ENCODE results near the gene STARD8.

Gene STARD8

GRCh38 chrX:68696267-68696990 lies 49.0 kb downstream of the STARD8 start:
- Histone ChIP-seq H3K27me3 (ENCODE audit: insufficient read depth, poor library complexity, severe bottlenecking) (no peaks in the 10 kb centered on the region), H3K4me3 (replicated peaks; ENCODE audit: insufficient read depth, low read length) (no peak overlapping the region), H3K27ac (replicated peaks) (no peak overlapping the region)
- DNase-seq (ENCODE audit: low read depth in 1 of 2, low spot score in 1 of 2) = no peak
- no peak for TF ChIP-seq GABPA (IDR thresholded peaks at IDR 0.05; ENCODE audit: low read depth)

- Histone ChIP-seq H3K27me3 (ENCODE audit: insufficient read depth, poor library complexity, severe bottlenecking) (no peaks in the 10 kb centered on the region), H3K27ac (replicated peaks) (no peak overlapping the region)
These were observed 49.6 kb downstream of the STARD8 start for GRCh38 chrX:68697036-68697435.

GRCh38 chrX:68697465-68698125 lies 50.1 kb downstream of the STARD8 start:
- Histone ChIP-seq H3K4me3 (replicated peaks; ENCODE audit: insufficient read depth, low read length) (no peak overlapping the region), H3K27me3 (ENCODE audit: insufficient read depth, poor library complexity, severe bottlenecking) (no peaks in the 10 kb centered on the region), H3K27ac (replicated peaks) (no peak overlapping the region)
- no peak for TF ChIP-seq REST (IDR thresholded peaks at IDR 0.05; ENCODE audit: insufficient replicate concordance, low read depth)
- no peak for TF ChIP-seq GABPA (IDR thresholded peaks at IDR 0.05; ENCODE audit: low read depth)
- no peak for TF ChIP-seq CTCF (IDR thresholded peaks at IDR 0.05; ENCODE audit: insufficient read depth, low read length)
- TF ChIP-seq SPI1 (IDR thresholded peaks at IDR 0.05; ENCODE audit: borderline replicate concordance, low read depth) = no peak
- no peak for TF ChIP-seq POLR2AphosphoS5 (IDR thresholded peaks at IDR 0.05; ENCODE audit: low read depth)
- DNase-seq (ENCODE audit: low read depth in 1 of 2, low spot score in 1 of 2) = no peak

More at GRCh38 chrX:68697036-68697435, 49.6 kb downstream of the STARD8 start:
- TF ChIP-seq GABPA (IDR thresholded peaks at IDR 0.05; ENCODE audit: low read depth) (no peak), SPI1 (IDR thresholded peaks at IDR 0.05; ENCODE audit: borderline replicate concordance, low read depth) (no peak), REST (IDR thresholded peaks at IDR 0.05; ENCODE audit: insufficient replicate concordance, low read depth) (no peak)
- H3K4me3 ChIP-seq (replicated peaks; ENCODE audit: insufficient read depth, low read length) = no peak overlapping the region
- no peak for DNase-seq (ENCODE audit: low read depth in 1 of 2, low spot score in 1 of 2)

- TF ChIP-seq CTCF (IDR thresholded peaks at IDR 0.05; ENCODE audit: insufficient read depth, low read length) = no peak
- TF ChIP-seq REST (IDR thresholded peaks at IDR 0.05; ENCODE audit: insufficient replicate concordance, low read depth) = no peak
- no peak for TF ChIP-seq SPI1 (IDR thresholded peaks at IDR 0.05; ENCODE audit: borderline replicate concordance, low read depth)
- TF ChIP-seq POLR2AphosphoS5 (IDR thresholded peaks at IDR 0.05; ENCODE audit: low read depth) = no peak
- no peak for TF ChIP-seq GABPA (IDR thresholded peaks at IDR 0.05; ENCODE audit: low read depth)
- no peak overlapping the region for H3K27ac ChIP-seq (replicated peaks)
- H3K27me3 ChIP-seq (ENCODE audit: insufficient read depth, poor library complexity, severe bottlenecking) = no peaks in the 10 kb centered on the region
- no peak for DNase-seq (ENCODE audit: low read depth in 1 of 2, low spot score in 1 of 2)
- H3K4me3 ChIP-seq (replicated peaks; ENCODE audit: insufficient read depth, low read length) = no peak overlapping the region
These were observed 51.5 kb downstream of the STARD8 start for GRCh38 chrX:68698942-68699341.

Data from HL-60 (cell line).